Activated T-helper 1 cell treated with anti-CD3 and anti-CD28 coated beads, Interleukin-12 subunit alpha, Interleukin-12 subunit beta, Interleukin-2, Interleukin-4 antibody, amounts not matched to agents 30 ng/mL and 10 ng/mL and 1 ng/mL, durations not matched to agents 14 hours and 24 hours and 36 hours (primary cell): ENCODE results near the gene ZNF639. TPM values are rescaled to one million over a fixed set of nuclear protein-coding genes. Genes with fewer than 3 reads are reported as not detected.
"Not testable (repeated sequence)": the region's sequence is repeated elsewhere in the genome, so short reads cannot be mapped to it uniquely, and the experiment has no call there.

ENCODE experiments used
- DNase-seq: peaks from one replicate; pipeline ENCODE4 v3.0.0; 2021; ENCODE audit warnings: low spot score
- H3K27ac Mint-ChIP-seq: one replicate; pipeline ENCODE4 v1.8.0; 2021; ENCODE audit warnings: mild to moderate bottlenecking, mixed read lengths
- H3K27me3 Mint-ChIP-seq: one replicate; pipeline ENCODE4 v1.8.0; 2022; ENCODE audit warnings: mild to moderate bottlenecking, moderate library complexity, mixed read lengths; ENCODE audit not compliant: insufficient read depth
- H3K36me3 Mint-ChIP-seq: one replicate; pipeline ENCODE4 v1.8.0; 2021; ENCODE audit warnings: low read depth, mixed read lengths
- H3K4me1 Mint-ChIP-seq: one replicate; pipeline ENCODE4 v1.8.0; 2021; ENCODE audit warnings: low read depth, mixed read lengths
- H3K4me3 Mint-ChIP-seq: one replicate; pipeline ENCODE4 v1.8.0; 2021; ENCODE audit warnings: mild to moderate bottlenecking, moderate library complexity, mixed read lengths
- H3K9me3 Mint-ChIP-seq: one replicate; pipeline ENCODE4 v1.8.0; 2021; ENCODE audit warnings: mixed read lengths
- intact Hi-C: fragments of 100-400 bp; cut with micrococcal nuclease; formaldehyde crosslinking; loops from one replicate; pipeline ENCODE4 v1.15.1; 2024
- total RNA-seq: library from RNA; stranded (reverse); gene quantifications from 2 replicates; pipeline ENCODE4 v1.2.3, GENCODE V29; 2022

Gene ZNF639
- total RNA-seq, 1 donor from 2014 or later: 36.2 TPM

DNA sequence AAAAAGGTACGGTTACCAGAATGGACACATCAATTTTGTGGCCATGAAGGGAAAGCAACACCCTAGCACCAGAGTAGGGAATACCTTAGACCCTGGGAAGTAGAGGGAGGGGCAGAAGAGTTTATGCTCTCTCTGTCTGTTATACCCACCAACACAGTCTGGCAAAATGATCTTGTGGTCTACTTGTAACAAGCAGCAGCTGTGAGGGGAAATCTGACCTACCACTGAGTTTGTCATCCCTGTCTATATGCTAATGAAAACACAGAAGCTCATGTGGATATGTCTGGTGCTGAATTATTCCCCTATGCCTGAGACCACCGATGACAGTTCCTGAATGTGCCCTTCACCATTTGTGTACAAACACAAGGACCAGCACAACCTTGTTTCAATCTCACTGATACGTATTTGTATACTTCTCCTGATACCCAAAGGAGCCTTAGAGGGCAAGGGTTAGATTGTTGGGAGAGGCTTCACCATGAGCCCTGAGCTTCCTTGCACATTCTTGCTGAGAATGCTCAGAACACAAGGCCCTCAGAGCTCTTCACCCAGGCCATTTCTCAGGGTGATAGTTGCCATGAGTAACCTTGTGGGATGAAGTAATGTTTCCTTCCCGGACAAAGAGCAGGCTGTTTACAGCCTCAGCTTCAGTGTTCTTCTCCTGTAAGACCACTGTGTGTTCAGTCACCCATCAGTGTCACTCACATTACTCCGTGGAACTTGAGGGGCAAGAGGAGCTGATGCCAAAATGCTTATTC, 24.7 kb upstream of the ZNF639 start:
- Mint-ChIP-seq H3K9me3 (no peaks in the 10 kb centered on the region), H3K4me3 (no peak overlapping the region), H3K27ac (no peak overlapping the region), H3K36me3 (no peaks in the 10 kb centered on the region), H3K4me1 (no peaks in the 10 kb centered on the region), H3K27me3 (peaks cover 13% of the 10 kb centered on the region)
- intact Hi-C loops: no loop called here
- no peak for DNase-seq

DNA sequence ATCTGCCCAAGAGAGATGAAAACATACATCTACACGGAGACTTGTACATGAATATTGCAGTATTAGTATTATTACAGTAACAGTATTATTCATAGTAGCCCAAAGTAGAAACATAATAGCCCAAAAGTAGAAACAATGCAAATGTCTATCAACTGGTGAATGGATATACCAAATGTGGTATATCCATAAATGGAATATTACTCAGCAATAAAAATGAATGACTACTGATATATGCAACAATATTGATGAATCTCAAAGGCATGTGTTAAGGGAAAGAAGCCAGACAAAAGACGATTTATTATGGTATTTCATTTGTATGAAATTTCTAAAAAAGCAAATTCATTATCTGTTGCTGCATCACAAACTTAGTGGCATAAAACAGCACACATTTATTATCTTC, 23.5 kb upstream of the ZNF639 start:
- no peaks in the 10 kb centered on the region for H3K9me3 Mint-ChIP-seq
- no peaks in the 10 kb centered on the region for H3K36me3 Mint-ChIP-seq
- H3K27me3 Mint-ChIP-seq: peaks cover 16% of the 10 kb centered on the region
- H3K4me1 Mint-ChIP-seq: no peaks in the 10 kb centered on the region
- H3K27ac Mint-ChIP-seq: no peak overlapping the region
- intact Hi-C loops: no loop called here
- DNase-seq: no peak
- no peak overlapping the region for H3K4me3 Mint-ChIP-seq

DNA sequence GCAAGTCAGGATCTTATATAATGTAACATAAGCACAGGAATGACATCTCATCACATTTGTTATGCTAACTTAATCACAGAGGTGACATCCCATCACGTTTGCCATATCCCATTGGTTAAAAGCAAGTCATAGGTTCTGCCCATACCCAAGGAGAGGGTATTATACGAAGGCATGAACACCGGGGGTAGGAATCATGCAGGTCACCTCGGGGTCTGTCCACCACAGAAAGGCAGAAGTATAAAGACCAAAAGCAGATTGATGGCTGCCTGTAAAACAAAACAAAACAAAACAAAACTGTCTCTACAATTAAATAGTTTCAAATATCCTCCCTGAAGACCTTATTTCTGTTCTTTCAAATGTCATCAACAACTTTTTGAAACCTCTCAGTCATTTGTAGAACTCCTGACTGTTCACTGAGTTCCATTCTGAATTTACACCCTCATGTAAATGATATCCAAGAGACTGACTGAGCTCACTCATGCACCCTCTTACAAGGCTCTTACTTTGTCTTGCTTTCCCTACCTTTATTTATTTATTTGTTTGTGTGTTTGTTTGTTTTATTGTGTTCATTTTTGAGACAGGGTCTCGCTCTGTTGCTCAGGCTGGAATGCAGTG, 22.7 kb upstream of the ZNF639 start:
- no peak for DNase-seq
- intact Hi-C loops: no loop called here
- no peaks in the 10 kb centered on the region for H3K36me3 Mint-ChIP-seq
- no peaks in the 10 kb centered on the region for H3K9me3 Mint-ChIP-seq
- no peaks in the 10 kb centered on the region for H3K4me1 Mint-ChIP-seq
- peaks cover 11% of the 10 kb centered on the region for H3K27me3 Mint-ChIP-seq
- H3K4me3 Mint-ChIP-seq: no peak overlapping the region
- no peak overlapping the region for H3K27ac Mint-ChIP-seq

DNA sequence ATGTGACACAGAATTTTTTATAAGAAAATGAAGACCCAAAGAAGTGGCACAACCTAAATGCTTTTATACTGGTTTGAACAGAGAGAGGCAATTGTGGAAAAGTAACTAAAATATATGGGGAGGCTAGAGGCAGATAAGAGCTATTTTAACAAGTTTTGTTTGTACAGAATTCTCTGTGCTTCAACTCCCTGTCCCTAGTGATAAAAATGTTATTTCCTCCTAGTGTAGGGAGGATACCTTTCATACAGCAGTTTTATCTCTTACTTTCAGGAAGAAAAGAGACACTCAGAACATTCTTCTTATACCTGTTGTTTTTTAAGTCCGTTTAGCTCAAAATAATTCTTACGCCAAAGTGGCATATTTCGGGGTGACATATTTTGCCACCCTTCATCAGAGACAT, 21.2 kb upstream of the ZNF639 start:
- no peaks in the 10 kb centered on the region for H3K4me1 Mint-ChIP-seq
- DNase-seq: no peak
- no peak overlapping the region for H3K27ac Mint-ChIP-seq
- H3K4me3 Mint-ChIP-seq: no peak overlapping the region
- no peaks in the 10 kb centered on the region for H3K9me3 Mint-ChIP-seq
- intact Hi-C loops: no loop called here
- peaks cover 16% of the 10 kb centered on the region for H3K27me3 Mint-ChIP-seq
- no peaks in the 10 kb centered on the region for H3K36me3 Mint-ChIP-seq

DNA sequence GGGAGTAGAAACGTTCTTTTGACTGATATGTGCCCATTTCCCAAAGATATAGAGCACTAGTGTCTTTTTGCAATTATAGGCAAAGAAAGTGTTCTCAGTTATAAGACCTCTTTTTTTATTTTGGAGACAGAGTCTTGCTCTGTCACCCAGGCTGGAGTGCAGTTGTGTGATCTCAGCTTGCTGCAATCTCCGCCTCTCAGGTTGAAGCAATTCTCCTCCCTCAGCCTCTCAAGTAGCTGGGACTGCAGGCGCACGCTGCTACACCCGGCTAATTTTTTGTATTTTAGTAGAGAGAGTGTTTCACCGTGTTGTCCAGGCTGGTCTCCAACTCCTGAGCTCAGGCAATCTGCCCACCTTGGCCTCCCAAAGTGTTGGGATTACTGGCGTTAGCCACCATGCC, 20.7 kb upstream of the ZNF639 start:
- no peaks in the 10 kb centered on the region for H3K4me1 Mint-ChIP-seq
- H3K27me3 Mint-ChIP-seq: peaks cover 12% of the 10 kb centered on the region
- no peak overlapping the region for H3K4me3 Mint-ChIP-seq
- DNase-seq: no peak
- H3K9me3 Mint-ChIP-seq: no peaks in the 10 kb centered on the region
- H3K27ac Mint-ChIP-seq: no peak overlapping the region
- no peaks in the 10 kb centered on the region for H3K36me3 Mint-ChIP-seq
- intact Hi-C loops: no loop called here

DNA sequence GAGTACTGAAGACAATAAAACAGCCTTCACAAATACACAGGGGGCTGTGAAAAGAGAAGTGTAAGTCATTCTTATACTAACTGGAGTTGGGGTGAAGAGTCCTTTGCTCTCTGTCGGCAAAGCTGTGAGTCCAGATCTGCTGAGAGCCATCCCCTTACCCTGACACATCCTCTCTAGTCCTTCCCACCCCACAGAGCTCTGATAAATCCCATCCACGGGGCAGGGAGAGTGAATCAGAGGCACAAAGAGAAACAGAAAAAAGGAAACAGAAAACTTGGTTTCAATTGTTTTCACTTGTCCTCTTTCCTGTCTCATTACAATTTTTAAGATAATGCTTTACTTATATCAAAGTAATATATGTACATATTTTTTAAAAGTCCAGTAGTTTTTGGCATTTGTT, 18.2 kb upstream of the ZNF639 start:
- no peak overlapping the region for H3K4me3 Mint-ChIP-seq
- DNase-seq: no peak
- H3K27me3 Mint-ChIP-seq: peaks cover 10% of the 10 kb centered on the region
- intact Hi-C loops: no loop called here
- H3K27ac Mint-ChIP-seq: no peak overlapping the region
- no peaks in the 10 kb centered on the region for H3K36me3 Mint-ChIP-seq
- no peaks in the 10 kb centered on the region for H3K9me3 Mint-ChIP-seq
- no peaks in the 10 kb centered on the region for H3K4me1 Mint-ChIP-seq

DNA sequence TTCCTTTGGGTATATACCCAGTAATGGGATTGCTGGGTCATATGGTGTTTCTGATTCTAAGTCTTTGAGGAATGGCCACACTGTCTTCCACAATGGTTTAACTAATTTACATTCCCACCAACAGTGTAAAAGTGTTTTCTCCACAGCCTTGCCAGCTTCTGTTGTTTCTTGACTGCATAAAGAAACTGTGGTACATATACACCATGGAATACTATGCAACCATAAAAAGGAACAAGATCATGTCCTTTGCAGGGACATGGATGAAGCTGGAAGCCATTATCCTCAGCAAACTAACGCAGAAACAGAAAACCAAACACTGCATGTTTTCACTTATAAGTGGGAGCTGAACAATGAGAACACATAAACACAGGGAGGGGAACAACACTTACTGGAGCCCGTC, 15.5 kb upstream of the ZNF639 start:
- DNase-seq, H3K9me3 Mint-ChIP-seq, H3K36me3 Mint-ChIP-seq, intact Hi-C loops, H3K4me1 Mint-ChIP-seq, H3K4me3 Mint-ChIP-seq, H3K27ac Mint-ChIP-seq: not testable (repeated sequence)
- peaks cover 14% of the 10 kb centered on the region for H3K27me3 Mint-ChIP-seq

DNA sequence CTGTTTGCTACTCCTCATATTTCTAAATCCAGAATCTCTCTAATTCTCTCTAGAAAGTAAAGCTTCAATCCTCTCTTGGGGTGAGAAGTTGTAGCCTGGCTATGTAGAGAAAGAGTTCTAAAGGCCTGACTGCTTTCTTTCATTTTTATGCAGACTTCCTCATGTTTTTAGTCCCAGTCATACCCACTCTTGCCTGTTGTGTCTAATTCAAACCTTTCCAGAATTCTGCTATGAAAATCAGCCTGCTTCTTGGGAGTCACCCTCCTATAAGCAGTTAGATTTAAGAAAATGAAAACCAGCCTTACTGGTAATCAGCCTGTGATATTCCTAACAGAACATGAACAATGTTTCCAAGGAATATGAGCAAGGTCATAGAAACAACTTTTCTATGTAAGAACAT, 14.8 kb upstream of the ZNF639 start:
- Mint-ChIP-seq H3K27ac (no peak overlapping the region), H3K36me3 (no peaks in the 10 kb centered on the region), H3K27me3 (peaks cover 14% of the 10 kb centered on the region), H3K4me3 (no peak overlapping the region), H3K9me3 (no peaks in the 10 kb centered on the region), H3K4me1 (no peaks in the 10 kb centered on the region)
- intact Hi-C loops: no loop called here
- DNase-seq: no peak

DNA sequence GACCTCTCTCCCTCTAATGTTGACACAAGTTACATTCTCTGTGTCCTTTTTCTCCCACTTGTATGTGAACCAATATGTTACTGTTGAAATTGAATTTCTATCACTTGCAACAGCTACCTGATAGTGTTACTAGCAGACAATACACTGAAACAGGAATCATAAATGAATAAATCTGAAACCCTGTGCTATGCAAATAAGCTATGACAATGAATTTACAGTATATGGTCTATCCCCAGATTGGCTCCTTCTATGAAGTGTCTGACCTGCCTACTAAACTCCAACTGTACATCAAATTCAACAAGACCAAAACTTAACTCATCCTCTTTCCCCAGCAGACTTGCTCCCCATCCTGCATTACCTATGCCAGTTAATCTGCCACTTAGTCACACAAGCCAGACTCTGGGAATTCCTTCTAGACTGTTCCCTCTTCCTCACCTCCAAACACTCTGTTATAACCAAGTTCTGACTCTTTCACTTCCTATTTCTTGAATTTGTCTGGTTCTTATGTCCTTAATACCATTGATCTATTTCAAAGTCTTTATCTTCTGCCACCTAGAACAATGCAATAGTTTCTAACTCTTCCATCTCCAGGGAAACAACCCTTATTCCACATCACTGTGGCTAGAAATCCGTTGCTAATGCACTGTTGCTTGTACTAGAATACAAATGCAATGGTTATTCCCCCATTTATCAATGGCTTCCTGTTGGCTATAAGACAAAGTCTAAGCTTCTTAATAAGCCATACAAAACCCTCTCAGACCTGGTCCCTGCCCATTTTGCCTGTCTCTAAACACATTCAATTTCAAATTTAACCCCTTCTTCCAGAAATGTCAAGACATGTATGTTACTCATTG, 13.4 kb upstream of the ZNF639 start:
- peaks cover 16% of the 10 kb centered on the region for H3K27me3 Mint-ChIP-seq
- no peaks in the 10 kb centered on the region for H3K9me3 Mint-ChIP-seq
- H3K4me3 Mint-ChIP-seq: no peak overlapping the region
- H3K4me1 Mint-ChIP-seq: no peaks in the 10 kb centered on the region
- intact Hi-C loops: no loop called here
- no peak for DNase-seq
- H3K27ac Mint-ChIP-seq: no peak overlapping the region
- H3K36me3 Mint-ChIP-seq: no peaks in the 10 kb centered on the region

DNA sequence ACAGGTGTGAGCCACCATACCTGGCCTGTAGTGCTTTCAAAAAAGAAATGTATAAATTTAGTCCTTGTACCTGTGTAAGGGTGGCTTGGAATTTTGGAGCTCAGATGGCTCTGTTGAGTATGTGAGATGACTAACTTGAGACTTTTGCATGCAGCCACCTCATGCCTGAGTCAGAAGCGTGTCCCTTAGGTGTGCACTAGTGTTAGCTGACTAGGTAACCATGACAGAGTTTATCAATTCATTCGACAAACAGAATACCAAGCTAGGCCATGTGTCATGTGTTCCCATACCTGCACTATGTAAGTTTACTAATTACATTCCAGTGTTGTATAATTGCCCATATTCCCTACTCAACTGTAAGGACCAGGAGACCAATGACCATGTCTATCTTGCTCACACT, 4.0 kb upstream of the ZNF639 start:
- Mint-ChIP-seq H3K9me3 (no peaks in the 10 kb centered on the region), H3K27ac (no peak overlapping the region), H3K4me3 (no peak overlapping the region), H3K27me3 (peaks cover 22% of the 10 kb centered on the region), H3K4me1 (peaks cover 23% of the 10 kb centered on the region), H3K36me3 (no peaks in the 10 kb centered on the region)
- intact Hi-C loops: loop anchor here (5.0 kb wide), 1 partner anchor 57 kb away; no protein-coding TSS in a partner anchor
- DNase-seq: no peak

DNA sequence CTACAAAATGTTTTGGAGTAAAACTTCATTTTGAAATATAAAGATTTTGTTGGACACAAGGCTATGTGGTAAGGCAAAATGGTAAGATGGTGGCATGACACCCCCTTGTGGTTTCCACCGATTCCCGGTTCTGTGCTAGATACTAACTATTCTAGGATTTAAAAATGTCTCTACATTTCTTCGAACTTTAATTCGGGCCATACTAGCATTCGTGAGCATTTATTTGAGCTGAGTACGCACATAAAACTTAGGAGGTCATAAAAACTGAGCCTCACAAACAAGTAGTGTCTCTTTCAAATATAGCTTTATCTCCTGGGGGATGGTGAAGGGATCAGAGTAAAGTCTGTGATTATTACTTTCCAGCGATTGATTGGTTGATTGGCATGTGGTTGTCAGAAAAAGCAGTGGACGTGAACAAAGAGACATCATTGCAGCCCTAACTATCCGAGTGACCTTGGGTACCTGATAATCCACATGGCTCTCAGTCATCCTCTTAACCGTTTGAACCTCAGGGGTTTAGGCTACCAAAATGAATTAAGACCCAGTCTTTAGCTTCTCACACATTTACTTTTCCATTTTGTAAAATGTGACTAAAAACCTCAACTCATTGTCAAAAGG, 1.1 kb upstream of the ZNF639 start:
- intact Hi-C loops: loop anchor here (1.0 to 5.0 kb wide), 5 partner anchors 129 to 1281 kb away; partner anchors contain the start of genes GNB4, TTC14, USP13 and ZMAT3
- DNase-seq: no peak
- Mint-ChIP-seq H3K9me3 (no peaks in the 10 kb centered on the region), H3K27ac (peak overlapping the region; percentile 87), H3K4me3 (peak overlapping the region; percentile 74), H3K36me3 (peaks cover 3% of the 10 kb centered on the region), H3K4me1 (peaks cover 32% of the 10 kb centered on the region), H3K27me3 (peaks cover 16% of the 10 kb centered on the region)

DNA sequence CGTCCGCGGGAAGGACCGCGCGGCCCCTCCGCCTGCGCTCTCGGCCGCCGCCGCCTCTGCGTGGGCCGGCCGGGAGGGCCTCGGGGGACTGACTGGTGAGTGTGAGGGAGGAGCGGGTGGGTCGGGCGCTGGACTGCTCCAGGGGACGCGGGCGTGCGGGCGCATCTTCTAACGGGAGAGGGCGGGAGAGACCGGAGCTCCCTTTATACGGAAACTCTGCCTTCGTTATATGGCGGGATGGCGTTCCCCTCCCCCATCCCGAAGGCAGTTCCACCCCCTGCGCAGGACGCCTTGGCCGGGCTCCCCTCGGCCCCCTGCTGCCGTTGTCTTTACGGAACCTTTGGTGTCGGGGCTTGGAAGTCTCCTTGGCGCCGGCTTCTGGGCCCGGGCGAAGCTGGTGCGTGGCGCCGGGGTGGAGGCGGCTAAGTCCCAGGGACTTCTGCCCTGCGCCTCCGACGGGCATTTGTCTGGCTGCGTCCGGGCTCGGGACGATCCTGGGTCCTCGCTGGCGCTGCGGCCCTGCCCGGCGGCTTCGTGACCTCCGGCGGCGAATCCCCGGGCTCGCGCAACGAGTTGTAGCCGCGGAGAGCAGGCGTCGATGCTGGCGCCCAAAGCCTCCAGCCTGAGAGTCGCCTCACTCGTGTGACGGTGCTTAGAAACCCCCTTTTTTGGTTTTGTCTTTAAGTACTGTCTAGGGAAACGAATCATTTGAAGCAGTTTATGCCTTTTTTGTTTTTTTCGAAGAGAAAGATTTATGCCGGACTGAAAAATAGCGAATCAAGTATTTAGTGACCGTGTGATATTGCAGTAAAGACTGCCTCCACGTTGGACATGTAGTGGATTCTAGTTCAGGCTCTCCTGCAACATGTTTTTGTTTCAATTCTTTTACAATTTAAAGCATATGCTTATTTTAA, 623 bp downstream of the ZNF639 start:
- peaks cover 11% of the 10 kb centered on the region for H3K36me3 Mint-ChIP-seq
- H3K4me1 Mint-ChIP-seq: peaks cover 32% of the 10 kb centered on the region
- H3K4me3 Mint-ChIP-seq: peak overlapping the region; percentile 90
- no peaks in the 10 kb centered on the region for H3K9me3 Mint-ChIP-seq
- intact Hi-C loops: loop anchor here (1.0 to 5.0 kb wide), 9 partner anchors 24 to 1279 kb away; partner anchors contain the start of genes ACTL6A, GNB4, MFN1 and MRPL47
- peak; percentile 45 for DNase-seq
- H3K27ac Mint-ChIP-seq: peak overlapping the region; percentile 92
- H3K27me3 Mint-ChIP-seq: peaks cover 16% of the 10 kb centered on the region
